HT1080 (cell line): ENCODE results near the gene AFG3L2. TPM values are rescaled to one million over a fixed set of nuclear protein-coding genes. Genes with fewer than 3 reads are reported as not detected.
"Not testable (repeated sequence)": the region's sequence is repeated elsewhere in the genome, so short reads cannot be mapped to it uniquely, and the experiment has no call there.

Experiments used
- DNase-seq: peaks from one replicate; pipeline ENCODE4 v3.0.0-alpha.2; 2015; ENCODE audit warnings: low read depth
- total RNA-seq: library from RNA; depleted of rRNA; stranded (reverse); fragments of >200 nt; shearing (Covaris generic); gene quantifications from 2 replicates; pipeline ENCODE4 v1.2.3, GENCODE V29; 2014

AFG3L2 gene
- total RNA-seq, 1 experiment from 2014 or later: 71.5 TPM

DNA sequence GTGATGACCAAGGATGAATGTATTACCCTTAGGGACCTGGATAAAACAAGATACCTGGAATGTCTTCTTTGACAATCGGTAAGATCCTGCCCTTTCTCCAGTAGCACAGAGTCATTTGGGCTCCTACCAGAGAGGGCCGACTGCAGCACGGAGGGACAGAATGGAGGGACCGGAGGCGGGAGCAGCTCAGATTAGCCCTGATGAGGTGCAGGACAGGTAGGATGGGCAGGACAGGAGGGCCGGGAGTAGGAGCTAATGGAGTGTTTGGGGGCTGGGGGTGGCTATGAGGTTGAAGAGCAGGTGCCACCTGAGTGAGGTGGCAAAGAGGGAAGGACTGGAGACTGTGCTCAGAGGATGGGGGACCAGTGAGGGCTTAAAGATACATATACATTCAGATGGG is 20.8 kb upstream of the AFG3L2 start:
- DNase-seq: no peak

DNA sequence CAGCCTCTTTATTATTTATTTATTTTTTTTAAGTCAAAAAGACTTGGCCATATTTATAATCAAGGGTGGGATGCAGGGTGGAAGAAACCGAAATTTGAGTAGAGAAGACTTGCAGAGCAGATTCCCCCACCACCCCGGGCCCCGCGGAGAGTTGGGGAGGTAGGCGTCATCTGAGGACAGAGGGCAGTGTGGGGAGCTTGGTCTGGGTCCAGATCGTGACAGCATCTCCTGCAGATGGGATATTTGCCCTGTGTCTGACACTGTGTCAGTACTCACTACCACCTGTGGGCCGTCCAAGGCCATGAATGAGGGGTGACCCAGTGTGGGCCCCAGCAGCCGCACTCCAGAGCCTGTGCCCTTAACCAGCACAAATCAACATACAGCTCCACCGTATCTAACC is 20.2 kb upstream of the AFG3L2 start:
- no peak for DNase-seq

DNA sequence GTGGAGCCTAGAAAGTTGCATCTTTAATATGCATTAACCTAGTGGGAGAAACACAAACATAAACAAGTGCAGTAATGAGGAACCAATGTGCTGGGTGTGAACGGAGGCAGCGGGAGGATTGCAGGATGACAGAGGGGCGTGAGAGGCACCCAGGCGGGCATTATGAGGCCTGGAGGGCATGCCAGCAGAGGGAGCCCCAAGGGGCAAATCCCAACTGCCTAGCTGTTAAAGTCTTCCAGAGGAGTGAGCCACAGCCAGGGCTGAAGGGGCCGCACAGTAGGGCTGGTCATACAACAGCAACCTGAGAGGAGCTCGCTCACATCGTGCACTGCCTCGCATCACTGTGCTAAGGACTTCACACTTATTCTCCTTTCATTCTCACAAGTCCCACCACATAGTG is 17.4 kb upstream of the AFG3L2 start:
- no peak for DNase-seq

DNA sequence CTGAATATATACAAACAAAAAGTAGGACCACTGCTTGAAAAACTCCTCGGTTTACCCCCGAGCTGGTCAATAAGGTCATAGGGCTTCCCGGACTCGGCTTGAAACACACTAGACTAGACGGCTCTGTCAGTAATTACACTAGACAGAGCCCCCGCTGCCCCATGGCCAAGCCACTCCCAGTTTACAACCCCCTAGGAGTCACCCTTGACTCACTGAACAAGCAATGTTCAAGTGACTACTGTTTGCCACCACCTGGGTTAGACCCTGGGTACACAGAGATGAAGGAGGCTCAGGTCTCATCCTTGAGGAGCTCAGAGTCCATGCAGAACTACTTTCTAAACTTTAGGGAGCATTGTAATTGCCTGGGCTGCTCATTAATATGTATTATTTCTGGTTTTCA is 17.0 kb upstream of the AFG3L2 start:
- peak; percentile 22 for DNase-seq

DNA sequence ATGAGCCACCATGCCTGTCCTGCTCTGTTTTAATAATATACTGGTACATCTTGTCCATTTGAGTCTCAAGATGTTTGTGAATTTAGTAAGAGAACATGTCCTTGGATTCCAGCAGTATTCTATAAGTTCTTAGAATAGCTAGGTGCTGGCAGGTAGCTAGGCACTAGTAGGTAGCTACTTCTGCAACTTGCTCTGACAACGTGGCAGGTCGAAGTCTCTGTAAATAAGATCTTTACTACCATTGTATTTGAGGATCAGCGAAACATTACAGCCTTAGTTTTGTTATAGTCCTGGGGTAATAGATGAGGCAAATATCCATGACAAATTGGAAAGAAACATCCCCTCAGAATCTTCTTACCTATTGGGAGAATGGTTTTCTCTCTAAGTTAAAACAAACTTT is 16.5 kb upstream of the AFG3L2 start:
- DNase-seq: no peak

DNA sequence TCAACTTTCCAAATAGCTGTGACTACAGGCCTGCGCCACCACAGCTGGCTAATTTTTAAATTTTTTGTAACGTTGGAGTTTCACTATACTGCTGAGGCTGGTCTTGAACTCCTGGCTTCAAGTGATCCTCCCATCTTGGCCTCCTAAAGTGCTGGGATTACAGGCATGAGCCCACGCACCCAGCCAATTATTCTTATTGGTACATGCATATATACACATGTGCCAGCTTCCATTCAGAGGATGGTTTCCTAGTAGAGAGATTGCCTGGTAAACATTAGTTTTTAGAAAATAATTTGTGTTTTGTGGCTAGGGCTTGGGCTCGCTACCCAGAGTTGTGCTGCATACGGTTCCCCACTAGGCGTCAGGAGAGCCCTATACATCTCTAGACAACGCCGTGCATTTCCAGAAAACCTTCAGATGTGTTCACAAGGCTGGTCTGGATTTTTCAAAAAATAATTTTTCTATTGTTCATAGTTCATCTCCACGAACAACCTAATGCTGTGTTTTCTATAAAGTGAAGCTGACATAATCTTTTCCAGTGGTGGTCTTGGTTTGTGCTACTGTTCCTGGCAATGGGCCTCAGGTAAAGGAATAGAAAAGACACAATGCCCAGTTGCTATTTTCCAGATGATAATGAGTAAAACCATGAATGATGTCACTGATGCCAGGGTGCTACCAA is 14.6 kb upstream of the AFG3L2 start:
- DNase-seq: peak; percentile 58

DNA sequence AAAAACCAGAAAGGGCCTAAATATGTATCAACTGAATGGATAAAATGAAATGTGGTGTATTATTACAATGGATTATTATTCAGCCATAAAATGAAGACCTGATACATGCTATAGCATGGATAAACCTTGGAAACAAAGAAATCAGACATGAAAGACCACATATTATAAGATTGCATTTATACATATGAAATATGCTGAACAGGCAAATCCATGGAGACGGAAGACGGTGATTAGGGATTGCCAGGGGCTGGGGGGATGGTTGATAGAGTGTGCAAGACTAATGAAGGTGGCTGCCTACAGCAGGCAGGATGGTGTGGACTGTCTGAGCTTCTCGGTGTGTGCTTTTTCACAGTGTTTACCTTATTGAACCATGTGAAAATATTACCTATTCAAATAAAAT is 11.4 kb upstream of the AFG3L2 start:
- no peak for DNase-seq

DNA sequence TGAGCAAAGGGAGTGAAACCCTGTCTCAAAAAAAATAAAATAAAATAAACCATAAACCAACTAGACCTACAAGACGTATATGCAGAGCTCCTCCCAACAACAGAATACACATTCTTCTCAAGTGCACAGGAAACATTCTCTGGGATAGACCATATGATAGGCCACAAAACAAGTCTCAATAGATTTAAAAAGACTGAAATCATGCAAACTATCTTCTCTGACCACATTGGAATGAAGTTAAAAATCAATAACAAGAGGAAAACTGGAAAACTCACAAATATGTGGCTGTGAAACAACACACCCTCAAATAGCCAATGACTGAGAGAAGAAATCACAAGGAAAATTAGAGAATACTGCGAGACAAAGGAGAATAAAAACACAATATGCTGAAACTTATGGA is 7.2 kb upstream of the AFG3L2 start:
- DNase-seq: no peak

DNA sequence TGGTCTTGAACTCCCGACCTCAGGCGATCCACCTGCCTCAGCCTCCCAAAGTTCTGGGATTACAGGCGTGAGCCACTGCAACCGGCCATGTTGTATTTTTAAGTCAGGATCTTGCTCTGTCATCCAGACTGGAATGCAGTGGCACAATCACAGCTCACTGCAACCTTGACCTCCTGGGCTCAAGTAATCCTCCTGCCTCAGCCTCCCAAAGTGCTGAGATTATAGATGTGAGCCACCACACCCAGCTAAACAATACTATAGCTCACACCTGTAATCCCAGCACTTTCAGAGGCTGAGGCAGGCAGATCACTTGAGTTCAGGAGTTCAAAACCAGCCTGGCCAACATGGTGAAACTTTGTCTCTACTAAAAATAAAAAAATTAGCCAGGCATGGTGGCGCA is 6.7 kb upstream of the AFG3L2 start:
- not testable (repeated sequence) for DNase-seq

DNA sequence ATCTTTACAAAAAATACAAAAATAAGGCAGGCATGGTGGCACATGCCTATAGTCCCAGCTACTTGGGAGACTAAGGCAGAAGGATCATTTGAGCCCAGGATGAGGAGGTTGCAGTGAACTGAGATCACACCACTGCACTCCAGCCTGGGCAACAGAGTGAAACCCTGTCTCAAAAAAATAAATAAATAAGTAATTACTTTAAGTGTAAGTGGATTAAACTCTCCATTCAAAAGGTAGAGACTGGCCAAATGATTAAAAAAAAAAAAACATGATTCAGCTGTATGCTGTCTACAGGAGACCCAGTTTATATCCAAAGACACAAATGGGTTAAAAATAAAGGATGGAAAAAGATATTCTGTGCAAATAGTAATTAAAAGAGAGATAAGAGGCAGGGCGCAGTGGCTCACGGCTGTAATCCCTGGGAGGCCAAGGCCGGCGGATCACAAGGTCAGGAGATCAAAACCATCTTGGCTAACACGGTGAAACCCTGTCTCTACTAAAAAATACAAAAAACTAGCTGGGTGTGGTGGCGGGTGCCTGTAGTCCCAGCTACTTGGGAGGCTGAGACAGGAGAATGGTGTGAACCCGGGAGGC is 5.3 kb upstream of the AFG3L2 start:
- DNase-seq: not testable (repeated sequence)

DNA sequence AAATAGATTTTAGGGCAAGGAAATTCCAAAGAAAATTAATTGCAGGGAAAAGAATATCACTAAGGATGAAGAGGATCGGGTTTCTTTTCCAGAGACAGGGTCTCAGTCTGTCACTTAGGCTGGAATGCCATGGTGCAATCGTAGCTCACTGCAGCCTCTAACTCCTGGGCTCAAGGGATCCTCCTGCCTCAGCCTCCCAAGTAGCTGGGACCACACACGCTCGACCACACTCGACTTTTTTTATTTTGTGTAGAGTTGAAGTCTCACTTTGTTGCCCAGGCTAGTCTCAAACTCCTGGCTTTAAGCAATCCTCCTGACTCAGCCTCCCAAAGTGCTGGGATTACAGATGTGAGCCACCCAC is 1.2 kb upstream of the AFG3L2 start:
- peak; percentile 13 for DNase-seq

DNA sequence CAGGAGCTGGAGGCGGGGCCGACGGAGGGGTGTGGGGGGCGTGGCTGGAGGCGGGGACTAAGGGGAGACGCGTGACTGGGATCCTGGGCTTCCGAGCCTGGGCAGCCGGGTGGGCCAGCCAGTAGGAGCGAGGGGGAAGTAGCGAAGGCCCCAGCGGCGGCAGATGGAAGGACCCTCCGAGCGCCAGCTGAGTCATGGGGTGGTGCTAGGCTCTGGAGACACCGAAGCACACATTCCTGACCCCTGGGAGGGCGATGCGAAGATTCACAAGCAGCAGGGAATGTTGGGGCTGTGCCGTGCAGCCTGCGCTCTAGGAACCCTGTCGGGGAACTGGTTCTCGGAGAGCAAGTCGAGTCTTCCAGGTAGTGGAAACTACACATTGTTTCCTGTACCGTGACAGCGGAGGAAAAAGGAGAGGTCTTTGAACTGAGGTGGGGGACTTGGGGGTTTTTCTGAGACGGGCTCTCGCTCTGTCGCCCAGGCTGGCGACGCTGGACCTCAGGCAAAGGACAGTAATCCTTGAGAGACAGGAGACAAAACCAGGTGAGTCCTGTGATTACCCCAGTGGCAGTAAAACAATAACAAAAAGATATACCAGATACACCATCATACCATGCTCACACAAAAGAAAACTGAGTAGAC is 650 bp upstream of the AFG3L2 start:
- peak; percentile 99 for DNase-seq

DNA sequence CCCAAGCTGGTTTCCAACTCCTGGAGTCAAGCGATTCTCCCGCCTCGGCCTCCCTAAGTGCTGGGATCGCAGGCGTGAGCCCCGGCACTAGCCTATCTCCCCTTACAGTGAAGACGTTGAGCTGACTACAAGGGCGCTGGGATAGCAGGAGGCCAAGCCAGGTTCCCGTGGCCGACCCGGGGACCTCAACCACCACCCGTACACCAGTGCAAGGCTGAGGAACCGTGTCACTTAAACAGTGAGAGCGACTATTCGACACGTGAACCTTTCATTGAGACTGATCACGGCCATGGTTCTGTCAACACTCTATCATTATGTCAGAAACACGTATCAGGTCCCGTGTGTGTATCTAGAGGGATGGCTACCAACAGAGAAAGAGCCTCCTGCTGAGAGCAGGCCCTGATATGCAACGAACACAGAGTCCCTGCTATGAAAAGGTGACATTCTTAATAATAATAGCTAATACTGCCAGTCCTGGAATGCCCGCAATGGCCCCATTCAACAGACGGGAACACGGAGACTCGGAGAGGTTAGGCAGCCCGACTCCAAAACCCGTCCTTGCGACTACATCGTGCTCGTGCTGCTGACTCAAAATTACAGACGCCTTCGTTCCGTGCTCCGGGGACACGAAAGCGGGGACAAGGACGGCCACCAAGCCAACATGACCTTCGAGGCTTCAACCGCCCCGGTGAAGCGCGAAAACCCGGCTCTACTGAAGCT is 833 bp downstream of the AFG3L2 start:
- DNase-seq: peak; percentile 29

DNA sequence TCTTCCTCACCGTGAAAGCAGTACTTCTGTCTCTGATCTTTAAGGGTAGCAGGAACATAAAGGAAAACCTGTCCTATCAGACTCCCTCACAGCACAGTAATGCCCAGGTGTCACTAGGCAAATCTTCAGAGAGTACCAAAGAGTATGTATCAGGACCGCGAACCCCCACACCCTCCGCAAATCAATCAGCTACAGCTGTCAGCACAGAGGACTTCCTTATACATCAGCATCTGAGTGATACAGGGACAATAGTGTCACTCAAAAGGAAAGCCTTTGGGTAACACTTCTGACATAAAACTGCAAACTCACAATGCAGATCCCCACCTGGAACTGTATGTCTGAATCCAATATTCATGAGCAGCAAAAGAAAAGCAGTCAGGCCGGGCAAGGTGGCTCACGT is 2.6 kb downstream of the AFG3L2 start:
- DNase-seq: no peak

DNA sequence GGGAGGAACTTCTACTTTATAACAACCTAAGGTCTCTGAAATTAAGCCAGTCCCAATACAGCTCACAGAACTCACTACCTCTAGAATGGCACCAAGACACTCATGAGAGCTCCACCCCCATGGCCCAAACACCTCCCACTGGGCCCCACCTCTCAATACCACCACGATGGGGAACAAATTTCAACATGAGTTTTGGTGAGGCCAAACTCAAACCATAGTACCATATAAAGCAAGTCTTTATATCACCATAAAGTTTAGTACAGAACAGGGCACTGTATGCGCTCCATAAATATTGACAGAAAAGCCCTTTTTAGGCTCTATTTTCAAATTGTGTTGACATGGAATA is 3.3 kb downstream of the AFG3L2 start:
- no peak for DNase-seq

DNA sequence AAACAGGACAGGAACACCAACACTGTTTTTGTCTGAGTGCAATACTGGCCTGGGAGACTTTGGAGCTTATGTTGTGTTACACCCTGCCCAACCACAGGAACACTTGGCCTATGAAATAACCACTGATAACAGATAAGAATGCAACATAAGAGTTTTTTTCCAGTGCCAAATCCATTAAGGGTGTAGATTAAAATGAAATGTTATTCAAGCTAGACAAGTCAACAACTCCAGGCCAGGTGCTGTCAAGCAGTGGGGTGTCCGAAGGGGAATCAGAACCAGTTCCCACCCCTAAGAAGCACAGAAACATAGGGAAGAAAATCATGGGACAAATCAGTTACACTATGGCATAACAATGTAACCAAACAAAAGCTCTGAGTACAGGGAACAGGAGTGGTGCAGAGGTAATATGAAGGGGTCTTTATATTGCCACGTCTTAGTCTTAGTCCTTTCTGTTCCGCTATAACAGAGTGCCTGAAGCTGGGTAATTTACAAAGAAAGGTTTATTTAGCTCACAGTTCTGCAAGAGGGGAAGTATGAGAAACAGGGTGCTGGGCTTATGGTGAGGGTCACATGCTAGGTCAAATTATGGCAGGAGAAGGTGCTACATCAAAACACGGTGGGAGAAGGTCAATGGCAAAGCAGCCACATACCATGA is 3.8 kb downstream of the AFG3L2 start:
- no peak for DNase-seq

DNA sequence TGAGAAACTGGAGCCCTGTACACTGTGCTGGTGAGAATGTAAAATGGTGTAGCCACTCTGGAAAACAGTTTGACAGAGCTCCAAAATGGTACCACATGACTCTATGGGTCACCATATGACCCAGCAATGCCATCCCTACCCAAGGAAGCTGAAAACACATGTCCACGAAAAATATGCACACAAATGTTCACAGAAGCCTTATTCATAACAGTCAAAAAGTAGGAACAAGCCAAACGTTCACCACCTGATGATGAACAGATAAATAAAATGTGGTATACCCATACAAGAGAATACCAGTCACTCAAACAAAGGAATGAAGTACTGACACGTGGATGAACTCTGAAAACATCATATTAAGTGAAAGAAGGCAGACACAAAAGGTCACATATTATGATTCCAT is 4.6 kb downstream of the AFG3L2 start:
- no peak for DNase-seq

DNA sequence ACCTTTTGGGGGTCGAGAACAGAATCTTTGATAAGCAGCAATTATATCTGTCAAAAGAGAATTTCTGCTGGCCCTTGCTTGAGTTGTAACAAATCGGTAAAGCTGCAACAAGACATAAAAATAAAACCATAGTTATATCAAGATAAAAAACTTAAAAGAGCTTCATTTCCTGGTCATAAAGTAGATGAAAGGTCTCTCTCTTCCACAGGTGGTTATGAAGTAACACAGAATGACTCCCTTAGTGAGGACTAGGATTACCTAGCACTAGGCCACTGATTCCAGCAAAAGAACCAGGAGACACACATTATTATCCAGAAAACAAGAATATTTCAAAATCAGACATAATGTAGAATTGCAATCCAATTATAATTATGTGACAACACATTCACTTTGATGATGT is 5.4 kb downstream of the AFG3L2 start:
- no peak for DNase-seq

DNA sequence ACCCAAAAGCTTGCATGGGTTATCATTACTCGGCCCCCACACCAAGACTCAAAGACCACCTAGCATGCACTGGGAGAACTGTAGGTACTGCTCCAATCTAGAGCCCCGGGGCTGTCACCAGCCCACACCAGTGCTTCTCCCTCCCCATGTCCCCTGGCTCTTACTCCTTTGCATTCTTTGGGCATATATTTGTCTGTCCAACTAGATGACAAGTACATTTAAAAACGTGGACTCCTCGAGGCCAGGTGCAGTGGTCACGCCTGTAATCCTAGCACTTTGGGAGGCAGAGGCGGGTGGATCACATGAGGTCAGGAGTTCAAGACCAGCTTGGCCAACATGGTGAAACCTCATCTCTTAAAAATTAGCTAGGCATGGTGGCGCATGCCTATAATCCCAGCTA is 7.8 kb downstream of the AFG3L2 start:
- no peak for DNase-seq

DNA sequence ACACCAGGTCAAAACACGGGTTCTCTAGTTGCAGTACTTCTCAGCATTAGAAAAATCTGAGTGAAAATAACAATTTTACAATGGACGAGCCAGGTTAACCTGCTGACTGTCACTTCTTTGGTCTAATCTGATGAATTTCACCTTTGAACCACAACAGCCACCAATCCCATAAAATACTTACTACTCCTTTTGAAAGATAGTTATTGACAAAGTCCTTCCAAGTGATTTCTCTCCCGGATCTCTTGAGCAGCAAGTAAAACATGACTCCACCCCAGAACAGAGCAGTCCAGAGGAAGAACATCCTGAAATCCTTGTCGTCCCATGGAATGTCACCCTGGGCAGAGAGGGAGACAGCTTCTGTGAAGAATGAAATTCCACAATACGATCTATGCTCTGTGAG is 10.2 kb downstream of the AFG3L2 start:
- no peak for DNase-seq

DNA sequence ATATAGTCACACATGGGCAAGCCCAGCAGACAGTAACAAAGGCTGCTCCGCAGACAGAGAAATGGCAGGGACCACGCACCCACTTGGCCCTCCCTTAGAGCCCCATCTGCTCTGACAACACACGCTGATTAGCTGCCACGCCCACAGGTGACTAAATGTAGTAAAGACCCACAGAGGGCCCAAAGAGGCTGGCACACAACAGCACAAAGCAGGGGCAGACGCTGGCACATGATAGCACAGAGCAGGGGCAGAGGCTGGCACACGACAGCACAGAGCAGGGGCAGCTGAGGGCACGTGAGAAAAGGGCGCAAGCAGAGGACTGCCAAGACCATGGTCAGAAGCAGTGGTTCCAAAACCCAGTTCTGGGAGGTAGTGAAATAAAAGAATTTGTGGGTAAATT is 10.6 kb downstream of the AFG3L2 start:
- no peak for DNase-seq
